H9 (cell line): Measurements from ENCODE around the gene SRGAP3. TPM values are rescaled to one million over a fixed set of nuclear protein-coding genes. Genes with fewer than 3 reads are reported as not detected.

Experiments
- DNase-seq: peaks from one replicate; pipeline ENCODE4 v3.0.0-alpha.2; 2017
- H2AFZ ChIP-seq: one replicate; pipeline ENCODE4 v1.6.1; 2013; ENCODE audit warnings: mild to moderate bottlenecking, low read length, control low read depth, moderate library complexity
- H2AK5ac ChIP-seq: 2 replicates; pipeline ENCODE4 v1.6.1; 2013; ENCODE audit warnings: low read length, control low read depth, mixed read lengths; ENCODE audit not compliant: insufficient read length
- H2BK120ac ChIP-seq: one replicate; pipeline ENCODE4 v1.6.1; 2013; ENCODE audit warnings: low read depth, mild to moderate bottlenecking, low read length, control low read depth, inconsistent platforms; ENCODE audit not compliant: poor library complexity, severe bottlenecking
- H2BK12ac ChIP-seq: 2 replicates; pipeline ENCODE4 v1.6.1; 2013; ENCODE audit warnings: low read length, control low read depth, mixed read lengths, low read depth; ENCODE audit not compliant: insufficient read length
- H2BK15ac ChIP-seq: 2 replicates; pipeline ENCODE4 v1.6.1; 2013; ENCODE audit warnings: low read depth, low read length, control low read depth
- H2BK20ac ChIP-seq: one replicate; pipeline ENCODE4 v1.6.1; 2013; ENCODE audit warnings: low read depth, mild to moderate bottlenecking, low read length, control low read depth, inconsistent platforms; ENCODE audit not compliant: poor library complexity, severe bottlenecking
- H2BK5ac ChIP-seq: 2 replicates; pipeline ENCODE4 v1.6.1; 2013; ENCODE audit warnings: low read length, control low read depth, mixed read lengths; ENCODE audit not compliant: insufficient read length
- H3K14ac ChIP-seq: 2 replicates; pipeline ENCODE4 v1.6.1; 2013; ENCODE audit warnings: low read length, control low read depth; ENCODE audit not compliant: insufficient read depth
- H3K18ac ChIP-seq: 2 replicates; pipeline ENCODE4 v1.6.1; 2013; ENCODE audit warnings: low read depth, mild to moderate bottlenecking, mixed read lengths, low read length, control low read depth; ENCODE audit not compliant: insufficient read length
- H3K23ac ChIP-seq: 2 replicates; pipeline ENCODE4 v1.6.1; 2013; ENCODE audit warnings: low read length, control low read depth, mixed read lengths, low read depth; ENCODE audit not compliant: insufficient read length
- H3K23me2 ChIP-seq: 2 replicates; pipeline ENCODE4 v1.6.1; 2013; ENCODE audit warnings: low read depth, mild to moderate bottlenecking, mixed read lengths, low read length, control low read depth; ENCODE audit not compliant: insufficient read length, poor library complexity, severe bottlenecking
- H3K27ac ChIP-seq: 2 replicates; pipeline ENCODE4 v1.5.1; 2013; ENCODE audit warnings: low read length, control low read depth, mixed read lengths, low read depth; ENCODE audit not compliant: insufficient read length
- H3K27me3 ChIP-seq: 2 replicates; pipeline ENCODE4 v1.6.1; 2013; ENCODE audit warnings: low read length, control low read depth, inconsistent platforms; ENCODE audit not compliant: insufficient read depth
- H3K4ac ChIP-seq: 2 replicates; pipeline ENCODE4 v1.6.1; 2013; ENCODE audit warnings: low read depth, mild to moderate bottlenecking, control low read depth, inconsistent platforms, low read length, moderate library complexity
- H3K4me1 ChIP-seq: 2 replicates; pipeline ENCODE4 v1.6.1; 2013; ENCODE audit warnings: low read length, control low read depth, inconsistent platforms; ENCODE audit not compliant: insufficient read depth
- H3K4me2 ChIP-seq: 2 replicates; pipeline ENCODE4 v1.6.1; 2013; ENCODE audit warnings: low read length, control low read depth, mixed read lengths; ENCODE audit not compliant: insufficient read length, insufficient read depth
- H3K56ac ChIP-seq: 2 replicates; pipeline ENCODE4 v1.6.1; 2013; ENCODE audit warnings: low read depth, mild to moderate bottlenecking, mixed read lengths, low read length, control low read depth; ENCODE audit not compliant: insufficient read length
- H3K79me1 ChIP-seq: 2 replicates; pipeline ENCODE4 v1.6.1; 2013; ENCODE audit warnings: low read depth, mild to moderate bottlenecking, moderate library complexity, low read length, control low read depth, inconsistent platforms; ENCODE audit not compliant: insufficient read depth, poor library complexity, severe bottlenecking
- H3K79me2 ChIP-seq: 2 replicates; pipeline ENCODE4 v1.6.1; 2013; ENCODE audit warnings: low read length, control low read depth, inconsistent platforms; ENCODE audit not compliant: insufficient read depth
- H3K9ac ChIP-seq: 2 replicates; pipeline ENCODE4 v1.6.1; 2013; ENCODE audit warnings: low read length, control low read depth, mixed read lengths; ENCODE audit not compliant: insufficient read length; ENCODE audit errors: extremely low read depth
- H3K9me3 ChIP-seq: one replicate; pipeline ENCODE4 v1.6.1; 2013; ENCODE audit warnings: low read depth, low read length, inconsistent platforms; ENCODE audit not compliant: control insufficient read depth
- H3T11ph ChIP-seq: one replicate; pipeline ENCODE4 v1.6.1; 2013; ENCODE audit warnings: mild to moderate bottlenecking, low read length, control low read depth, inconsistent platforms
- H4K20me1 ChIP-seq: one replicate; pipeline ENCODE4 v1.6.1; 2013; ENCODE audit not compliant: control insufficient read depth, insufficient read length, insufficient read depth
- H4K5ac ChIP-seq: 2 replicates; pipeline ENCODE4 v1.6.1; 2013; ENCODE audit warnings: low read depth, mild to moderate bottlenecking, mixed read lengths, low read length, control low read depth; ENCODE audit not compliant: insufficient read length
- H4K8ac ChIP-seq: replicated peaks from 2 replicates; pipeline ENCODE4 v1.6.1; 2013; ENCODE audit warnings: low read length, control low read depth, mixed read lengths, low read depth; ENCODE audit not compliant: insufficient read length
- H4K91ac ChIP-seq: 2 replicates; pipeline ENCODE4 v1.6.1; 2013; ENCODE audit warnings: low read depth, mild to moderate bottlenecking, moderate library complexity, mixed read lengths, low read length, control low read depth; ENCODE audit not compliant: insufficient read length
- H3K27ac Mint-ChIP-seq, 3 experiments: 2 replicates in 2 of 3; 3 replicates in 1 of 3; pipeline ENCODE4 v1.8.0; 2020 to 2021; ENCODE audit warnings: mixed read lengths in 3 of 3, mild to moderate bottlenecking in 1 of 3, moderate library complexity in 1 of 3
- H3K27me3 Mint-ChIP-seq: 2 replicates; pipeline ENCODE4 v1.8.0; 2021; ENCODE audit warnings: low read depth, mild to moderate bottlenecking, moderate library complexity, mixed read lengths
- H3K36me3 Mint-ChIP-seq, 3 experiments: 2 replicates in 2 of 3; 3 replicates in 1 of 3; pipeline ENCODE4 v1.8.0; 2020 to 2021; ENCODE audit warnings: low read depth in 3 of 3, mixed read lengths in 3 of 3; ENCODE audit not compliant: insufficient read depth in 1 of 3
- H3K4me1 Mint-ChIP-seq, 2 experiments: 2 replicates each; pipeline ENCODE4 v1.8.0; 2020; ENCODE audit warnings: mixed read lengths in 2 of 2
- H3K4me3 Mint-ChIP-seq, 2 experiments: 2 replicates in 1 of 2; 3 replicates in 1 of 2; pipeline ENCODE4 v1.8.0; 2020 to 2021; ENCODE audit warnings: mild to moderate bottlenecking in 2 of 2, mixed read lengths in 2 of 2, moderate library complexity in 1 of 2
- H3K9me3 Mint-ChIP-seq, 2 experiments: 2 replicates in 1 of 2; 3 replicates in 1 of 2; pipeline ENCODE4 v1.8.0; 2020; ENCODE audit warnings: mild to moderate bottlenecking in 2 of 2, mixed read lengths in 2 of 2, moderate library complexity in 1 of 2
- WGBS: extraction: QIAGEN DNeasy Blood & Tissue Kit; methylation state at CpG from one replicate; pipeline ENCODE4 v1.1.7; 2013; ENCODE audit warnings: missing lambda C conversion rate, low lambda C conversion rate, mixed read lengths; ENCODE audit not compliant: insufficient read length; ENCODE audit errors: extremely low coverage; 5-methylcytosine and 5-hydroxymethylcytosine counted together
- total RNA-seq: library from RNA; stranded (reverse); gene quantifications from 2 replicates; pipeline ENCODE4 v1.2.1, GENCODE V29; 2021
- TF ChIP-seq, protein P1 (sequence below): fragments of 200-600 bp; sonication (generic); conservative IDR thresholded peaks from 3 replicates; pipeline ENCODE4 v1.8.0; 2021; ENCODE audit warnings: antibody characterized with exemption, mild to moderate bottlenecking

Gene SRGAP3
- total RNA-seq, 1 experiment from 2014 or later = 3.4 TPM

DNA sequence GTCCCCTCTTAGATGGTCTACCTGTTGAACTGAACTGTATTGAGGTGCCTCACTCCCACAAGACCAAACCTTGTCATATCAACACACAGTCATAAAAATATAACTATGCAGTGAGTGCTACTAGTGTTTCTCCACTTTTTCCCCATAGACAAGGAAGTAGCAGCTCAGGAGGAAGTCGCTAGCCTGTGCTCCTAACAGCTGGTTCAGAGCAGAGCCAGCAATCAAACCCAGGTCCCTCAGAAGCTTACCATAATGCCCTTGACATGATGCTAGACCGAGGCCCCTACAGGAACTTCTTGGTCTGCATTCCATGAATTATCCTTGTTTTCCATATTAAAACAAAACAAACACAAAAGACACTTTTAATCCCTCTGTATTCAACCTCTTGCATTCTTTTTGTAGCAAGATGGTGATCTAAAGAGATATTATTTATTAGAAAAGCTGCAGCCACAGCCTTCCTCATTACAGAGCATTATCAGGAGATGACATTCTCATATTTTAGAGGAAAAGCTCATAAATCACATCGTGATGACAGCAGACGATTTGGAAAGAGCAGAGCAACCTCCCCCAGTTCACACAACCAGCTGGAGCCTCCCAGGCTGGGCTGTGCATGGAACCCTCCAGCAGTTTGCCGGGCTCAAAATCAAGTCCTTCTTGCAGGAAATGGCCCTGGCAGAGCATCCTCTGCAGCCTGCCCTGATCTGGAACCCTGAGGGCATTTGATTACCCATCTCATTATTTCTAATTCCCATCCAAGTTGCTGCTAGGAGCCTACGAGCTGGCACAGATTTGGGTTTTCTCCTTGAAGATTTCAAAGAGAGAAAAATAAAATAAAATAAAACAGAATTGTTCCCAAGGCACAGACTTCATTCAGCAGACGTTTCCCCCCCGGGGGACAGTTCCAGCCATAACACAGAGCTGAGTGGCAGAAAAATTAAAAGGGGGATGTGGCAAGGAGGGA lies 118.8 kb downstream of the SRGAP3 start:
- H3K27ac ChIP-seq = no peak overlapping the region
- H3K14ac ChIP-seq = no peak overlapping the region
- no peak overlapping the region for H2AFZ ChIP-seq
- H2BK20ac ChIP-seq = no peak overlapping the region
- H3K27me3 ChIP-seq = no peaks in the 10 kb centered on the region
- no peaks in the 10 kb centered on the region for H3K9me3 ChIP-seq
- no peak overlapping the region for H2BK12ac ChIP-seq
- no peak overlapping the region for H2BK15ac ChIP-seq
- H3K4me1 ChIP-seq = no peaks in the 10 kb centered on the region; the same call in 1 of the 2 replicates
- H3K79me1 ChIP-seq = no peaks in the 10 kb centered on the region
- no peak overlapping the region for H3K4me3 Mint-ChIP-seq
- no peak overlapping the region for H4K8ac ChIP-seq
- no peak overlapping the region for H3K9ac ChIP-seq
- no peak overlapping the region for H2BK5ac ChIP-seq
- no peak overlapping the region for H3K4me2 ChIP-seq
- H4K20me1 ChIP-seq = no peaks in the 10 kb centered on the region
- no peak overlapping the region for H3T11ph ChIP-seq
- H3K23ac ChIP-seq = no peak overlapping the region
- no peaks in the 10 kb centered on the region for H3K23me2 ChIP-seq
- DNase-seq = no peak
- H3K18ac ChIP-seq = no peak overlapping the region
- no peaks in the 10 kb centered on the region for H3K36me3 Mint-ChIP-seq
- H2BK120ac ChIP-seq = no peak overlapping the region
- H2AK5ac ChIP-seq = no peak overlapping the region
- H4K91ac ChIP-seq = no peak overlapping the region
- WGBS = no CpG with 5 or more reads among the region's 8 CpGs
- H3K4ac ChIP-seq = no peak overlapping the region
- H3K79me2 ChIP-seq = no peaks in the 10 kb centered on the region
- H3K4me1 Mint-ChIP-seq = peaks cover 10 to 20% of the 10 kb centered on the region in 2 experiments
- H3K27ac Mint-ChIP-seq = no peak overlapping the region; a peak in 1 of 7 replicates
- peaks cover 9% of the 10 kb centered on the region for H3K27me3 Mint-ChIP-seq
- H4K5ac ChIP-seq = no peak overlapping the region
- TF ChIP-seq, protein P1, sequence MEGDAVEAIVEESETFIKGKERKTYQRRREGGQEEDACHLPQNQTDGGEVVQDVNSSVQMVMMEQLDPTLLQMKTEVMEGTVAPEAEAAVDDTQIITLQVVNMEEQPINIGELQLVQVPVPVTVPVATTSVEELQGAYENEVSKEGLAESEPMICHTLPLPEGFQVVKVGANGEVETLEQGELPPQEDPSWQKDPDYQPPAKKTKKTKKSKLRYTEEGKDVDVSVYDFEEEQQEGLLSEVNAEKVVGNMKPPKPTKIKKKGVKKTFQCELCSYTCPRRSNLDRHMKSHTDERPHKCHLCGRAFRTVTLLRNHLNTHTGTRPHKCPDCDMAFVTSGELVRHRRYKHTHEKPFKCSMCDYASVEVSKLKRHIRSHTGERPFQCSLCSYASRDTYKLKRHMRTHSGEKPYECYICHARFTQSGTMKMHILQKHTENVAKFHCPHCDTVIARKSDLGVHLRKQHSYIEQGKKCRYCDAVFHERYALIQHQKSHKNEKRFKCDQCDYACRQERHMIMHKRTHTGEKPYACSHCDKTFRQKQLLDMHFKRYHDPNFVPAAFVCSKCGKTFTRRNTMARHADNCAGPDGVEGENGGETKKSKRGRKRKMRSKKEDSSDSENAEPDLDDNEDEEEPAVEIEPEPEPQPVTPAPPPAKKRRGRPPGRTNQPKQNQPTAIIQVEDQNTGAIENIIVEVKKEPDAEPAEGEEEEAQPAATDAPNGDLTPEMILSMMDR = no peak
- H3K56ac ChIP-seq = no peak overlapping the region
- H3K9me3 Mint-ChIP-seq = no peaks in the 10 kb centered on the region; a peak in 1 of 5 replicates
